ENCODE results near the gene ZNF354C.

The ZNF354C gene

GRCh38 chr5:179111267-179112207, 51.4 kb downstream of the ZNF354C start:
- DNase-seq (ENCODE audit: low read depth in 1 of 2, low spot score in 1 of 2) = no peak
- TF ChIP-seq SPI1 (IDR thresholded peaks at IDR 0.05; ENCODE audit: borderline replicate concordance, low read depth) (no peak), REST (IDR thresholded peaks at IDR 0.05; ENCODE audit: insufficient replicate concordance, low read depth) (no peak), GABPA (IDR thresholded peaks at IDR 0.05; ENCODE audit: low read depth) (no peak), POLR2AphosphoS5 (IDR thresholded peaks at IDR 0.05; ENCODE audit: low read depth) (no peak), CTCF (IDR thresholded peaks at IDR 0.05; ENCODE audit: insufficient read depth, low read length) (no peak)
- Histone ChIP-seq H3K27me3 (ENCODE audit: insufficient read depth, poor library complexity, severe bottlenecking) (no peaks in the 10 kb centered on the region), H3K4me3 (replicated peaks; ENCODE audit: insufficient read depth, low read length) (no peak overlapping the region), H3K27ac (replicated peaks) (no peak overlapping the region)

- no peaks in the 10 kb centered on the region for H3K27me3 ChIP-seq (ENCODE audit: insufficient read depth, poor library complexity, severe bottlenecking)
- DNase-seq (ENCODE audit: low read depth in 1 of 2, low spot score in 1 of 2) = no peak
- H3K27ac ChIP-seq (replicated peaks) = no peak overlapping the region
- H3K4me3 ChIP-seq (replicated peaks; ENCODE audit: insufficient read depth, low read length) = no peak overlapping the region
- no peak for TF ChIP-seq CTCF (IDR thresholded peaks at IDR 0.05; ENCODE audit: insufficient read depth, low read length)
- TF ChIP-seq REST (IDR thresholded peaks at IDR 0.05; ENCODE audit: insufficient replicate concordance, low read depth) = no peak
- no peak for TF ChIP-seq GABPA (IDR thresholded peaks at IDR 0.05; ENCODE audit: low read depth)
- TF ChIP-seq POLR2AphosphoS5 (IDR thresholded peaks at IDR 0.05; ENCODE audit: low read depth) = no peak
- TF ChIP-seq SPI1 (IDR thresholded peaks at IDR 0.05; ENCODE audit: borderline replicate concordance, low read depth) = no peak
Observed at GRCh38 chr5:179112469-179113142, 52.4 kb downstream of the ZNF354C start.

- Histone ChIP-seq H3K27me3 (ENCODE audit: insufficient read depth, poor library complexity, severe bottlenecking) (no peaks in the 10 kb centered on the region), H3K4me3 (replicated peaks; ENCODE audit: insufficient read depth, low read length) (no peak overlapping the region), H3K27ac (replicated peaks) (no peak overlapping the region)
- DNase-seq (ENCODE audit: low read depth in 1 of 2, low spot score in 1 of 2) = no peak
- TF ChIP-seq REST (IDR thresholded peaks at IDR 0.05; ENCODE audit: insufficient replicate concordance, low read depth) (no peak), GABPA (IDR thresholded peaks at IDR 0.05; ENCODE audit: low read depth) (no peak), POLR2AphosphoS5 (IDR thresholded peaks at IDR 0.05; ENCODE audit: low read depth) (no peak), SPI1 (IDR thresholded peaks at IDR 0.05; ENCODE audit: borderline replicate concordance, low read depth) (no peak), CTCF (IDR thresholded peaks at IDR 0.05; ENCODE audit: insufficient read depth, low read length) (no peak)
Observed at GRCh38 chr5:179113143-179113530, 53.0 kb downstream of the ZNF354C start.
